ENCODE measurements around the gene ANGPT4. TPM values are rescaled to one million over a fixed set of nuclear protein-coding genes. Genes with fewer than 3 reads are reported as not detected.

Gene ANGPT4
- total and polyA plus RNA-seq, 10 donors: 0.03 to 0.06 TPM; not detected in 8

DNA sequence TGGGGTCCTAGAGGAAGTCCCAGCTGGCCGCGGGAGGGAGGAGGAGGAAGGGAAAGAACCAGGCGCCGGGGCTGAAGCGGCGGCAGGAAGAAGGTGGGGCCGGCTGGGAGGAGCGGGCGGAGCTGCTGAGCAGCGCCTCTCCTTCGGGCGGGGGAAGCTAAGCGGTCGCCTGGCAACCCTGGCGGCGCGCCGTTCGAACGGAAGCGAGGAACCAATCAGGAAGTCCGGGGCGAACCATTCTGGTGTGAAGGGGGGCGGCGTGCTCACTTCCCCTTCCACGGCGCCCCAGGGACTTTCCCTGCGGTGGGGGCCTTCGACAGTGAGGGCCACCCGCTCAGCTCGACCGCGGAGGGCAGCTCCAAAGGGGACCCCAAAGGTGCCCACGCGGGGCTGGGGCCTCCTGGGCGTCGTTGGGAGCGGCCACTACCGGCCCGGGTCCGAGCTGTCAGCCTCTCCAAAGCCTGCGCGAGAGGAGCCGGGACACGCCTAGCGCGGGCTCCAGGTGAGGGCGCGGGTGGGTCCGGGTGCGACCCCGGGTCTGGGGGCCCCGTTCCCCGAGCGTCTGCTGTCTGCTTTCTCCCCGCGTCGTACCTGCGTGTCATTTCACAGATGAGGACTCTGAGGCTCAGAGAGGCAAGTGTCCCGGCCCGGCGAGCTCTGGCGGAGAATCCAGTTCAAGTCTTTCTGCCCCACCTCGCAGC is 82.5 kb downstream of the ANGPT4 start, which contains the start of gene FAM110A:
Gene FAM110A (plus strand): TSS at position 266 of the 701 bp plus-strand sequence. CDS start 11,090 bp downstream, outside the sequence.
- intact Hi-C loops (cut with DNase I; ENCODE audit: low total_unique reads): no loop called here
- Histone ChIP-seq H3K4me1 (peaks cover 16 to 81% (median 58%) of the 10 kb centered on the region in 6 donors), H3K27ac (peak within 1 kb of the TSS; percentile 86 to 97 (median 94)), H3K9me3 (peaks cover 0 to 7% (median 0%) of the 10 kb centered on the region in 8 donors), H3K36me3 (no peaks in the 10 kb centered on the region), H3K4me3 (peak within 1 kb of the TSS; percentile 62 to 90 (median 78)), H3K27me3 (replicated peaks in 1 of 7) (no peaks in the 10 kb centered on the region)
- 0 to 1% (median 0%) methylated on average over 23 to 64 of the region's 64 CpGs for WGBS, 5 donors
- peak; percentile 99 for DNase-seq
- TF ChIP-seq, protein P1, sequence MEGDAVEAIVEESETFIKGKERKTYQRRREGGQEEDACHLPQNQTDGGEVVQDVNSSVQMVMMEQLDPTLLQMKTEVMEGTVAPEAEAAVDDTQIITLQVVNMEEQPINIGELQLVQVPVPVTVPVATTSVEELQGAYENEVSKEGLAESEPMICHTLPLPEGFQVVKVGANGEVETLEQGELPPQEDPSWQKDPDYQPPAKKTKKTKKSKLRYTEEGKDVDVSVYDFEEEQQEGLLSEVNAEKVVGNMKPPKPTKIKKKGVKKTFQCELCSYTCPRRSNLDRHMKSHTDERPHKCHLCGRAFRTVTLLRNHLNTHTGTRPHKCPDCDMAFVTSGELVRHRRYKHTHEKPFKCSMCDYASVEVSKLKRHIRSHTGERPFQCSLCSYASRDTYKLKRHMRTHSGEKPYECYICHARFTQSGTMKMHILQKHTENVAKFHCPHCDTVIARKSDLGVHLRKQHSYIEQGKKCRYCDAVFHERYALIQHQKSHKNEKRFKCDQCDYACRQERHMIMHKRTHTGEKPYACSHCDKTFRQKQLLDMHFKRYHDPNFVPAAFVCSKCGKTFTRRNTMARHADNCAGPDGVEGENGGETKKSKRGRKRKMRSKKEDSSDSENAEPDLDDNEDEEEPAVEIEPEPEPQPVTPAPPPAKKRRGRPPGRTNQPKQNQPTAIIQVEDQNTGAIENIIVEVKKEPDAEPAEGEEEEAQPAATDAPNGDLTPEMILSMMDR (IDR thresholded peaks at IDR 0.05 in 8 of 11, conservative IDR thresholded peaks at IDR 0.05 in 3 of 11): peak in 2 of 11 experiments; percentile 19 to 30
- no peak for TF ChIP-seq POLR2A (IDR thresholded peaks at IDR 0.05)
- TF ChIP-seq POLR2AphosphoS5 (IDR thresholded peaks at IDR 0.05): peak; percentile 83 to 91 (median 90)

GRCh38 chr20:833121-833449 is 83.0 kb downstream of the ANGPT4 start:
- Histone ChIP-seq H3K4me3 (peak overlapping the region; percentile 62 to 90 (median 78)), H3K9me3 (peaks cover 0 to 4% (median 0%) of the 10 kb centered on the region in 8 donors), H3K27ac (peak overlapping the region; percentile 86 to 97 (median 94)), H3K36me3 (no peaks in the 10 kb centered on the region), H3K27me3 (replicated peaks in 1 of 7) (no peaks in the 10 kb centered on the region), H3K4me1 (peaks cover 16 to 76% (median 53%) of the 10 kb centered on the region in 6 donors)
- DNase-seq: no peak
- WGBS, 5 donors: 4 to 10% (median 7%) methylated on average over 4 of the region's 4 CpGs
- TF ChIP-seq POLR2A (IDR thresholded peaks at IDR 0.05) (no peak), POLR2AphosphoS5 (IDR thresholded peaks at IDR 0.05) (no peak)
- TF ChIP-seq, protein P1 (IDR thresholded peaks at IDR 0.05 in 8 of 11, conservative IDR thresholded peaks at IDR 0.05 in 3 of 11): no peak
- intact Hi-C loops (cut with DNase I; ENCODE audit: low total_unique reads): no loop called here

GRCh38 chr20:831956-832355 is 84.2 kb downstream of the ANGPT4 start:
- Histone ChIP-seq H3K9me3 (no peaks in the 10 kb centered on the region), H3K4me1 (peaks cover 16 to 65% (median 41%) of the 10 kb centered on the region in 6 donors), H3K27ac (peak overlapping the region in 1 of 8 donors; percentile 94), H3K4me3 (no peak overlapping the region), H3K27me3 (replicated peaks in 1 of 7) (no peaks in the 10 kb centered on the region), H3K36me3 (no peaks in the 10 kb centered on the region)
- DNase-seq: peak; percentile 41
- intact Hi-C loops (cut with DNase I; ENCODE audit: low total_unique reads): no loop called here
- no peak for TF ChIP-seq POLR2AphosphoS5 (IDR thresholded peaks at IDR 0.05)
- TF ChIP-seq POLR2A (IDR thresholded peaks at IDR 0.05): no peak
- TF ChIP-seq, protein P1 (IDR thresholded peaks at IDR 0.05 in 8 of 11, conservative IDR thresholded peaks at IDR 0.05 in 3 of 11): no peak
- 92 to 100% (median 95%) methylated on average over 3 of the region's 3 CpGs for WGBS, 5 donors

DNA sequence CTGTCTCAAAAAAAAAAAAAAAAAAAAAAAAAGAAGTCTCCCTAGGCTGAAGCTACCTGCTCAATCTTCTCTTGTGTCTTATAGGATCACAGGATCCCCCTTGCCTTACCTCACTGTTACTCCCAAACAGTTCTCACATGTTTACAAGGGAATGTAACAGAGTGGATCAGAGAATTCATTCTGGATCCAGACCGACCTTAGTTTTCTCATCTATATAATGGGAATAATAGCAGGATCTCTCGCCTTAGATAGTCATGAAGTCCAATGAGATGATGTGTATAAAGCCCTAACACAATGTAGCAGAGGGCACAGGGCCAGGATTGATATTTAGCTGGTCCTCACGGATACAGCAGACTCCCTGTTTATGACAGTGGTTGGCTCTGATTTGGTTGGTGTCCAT is 84.9 kb downstream of the ANGPT4 start:
- DNase-seq: no peak

More for the DNA sequence above, 84.9 kb downstream of the ANGPT4 start:
- no peaks in the 10 kb centered on the region for H3K9me3 ChIP-seq
- intact Hi-C loops (cut with DNase I; ENCODE audit: low total_unique reads): no loop called here
- no peaks in the 10 kb centered on the region for H3K36me3 ChIP-seq
- TF ChIP-seq POLR2AphosphoS5 (IDR thresholded peaks at IDR 0.05): no peak
- no peak for TF ChIP-seq POLR2A (IDR thresholded peaks at IDR 0.05)
- TF ChIP-seq, protein P1 (IDR thresholded peaks at IDR 0.05 in 8 of 11, conservative IDR thresholded peaks at IDR 0.05 in 3 of 11): no peak
- WGBS, 5 donors: 90 to 100% (median 95%) methylated on average over 3 of the region's 3 CpGs
- H3K27me3 ChIP-seq (replicated peaks in 1 of 7): no peaks in the 10 kb centered on the region
- H3K4me1 ChIP-seq: peaks cover 15 to 57% (median 34%) of the 10 kb centered on the region in 6 donors
- H3K27ac ChIP-seq: no peak overlapping the region
- no peak overlapping the region for H3K4me3 ChIP-seq

All from spleen (tissue), 11 donors.